HepG2 (cell line): ENCODE data around the gene WIPF3. TPM values are rescaled to one million over a fixed set of nuclear protein-coding genes. Genes with fewer than 3 reads are reported as not detected.

Experiments used
- ATAC-seq: fragments of 200-7000 bp; cut with Tn5 transposase; 3 replicates; pipeline ENCODE4 v1.9.1; 2020; ENCODE audit warnings: mild to moderate bottlenecking, moderate library complexity
- BruUV-seq: library from RNA; stranded (reverse); fragments of 400-500 nt; replicated peaks from 2 replicates; lab custom pipeline; 2021; lab: Mats Ljungman, UMichigan
- CTCF ChIA-PET: fragments of 300-600 bp; formaldehyde crosslinking; extraction: SDS; loops from one replicate; lab custom pipeline; 2021; ENCODE audit warnings: low total read pairs, inconsistent platforms, low intra/inter-chr PET ratio; lab: Yijun Ruan, JAX
- POLR2A ChIA-PET: fragments of 350-600 bp; sonication (Branson Sonifier 250); formaldehyde crosslinking; loops from one replicate; lab custom pipeline; 2020; ENCODE audit warnings: antibody characterized with exemption, inconsistent platforms; lab: Yijun Ruan, JAX
- DNase-seq: peaks from one replicate; pipeline ENCODE4 v3.0.0-alpha.2; 2015; ENCODE audit warnings: low spot score
- FAIRE-seq: peaks from 3 replicates; lab custom pipeline; 2011; peaks lifted over from hg19 to GRCh38; lab: Jason Lieb, UNC
- H2AFZ ChIP-seq: one replicate; pipeline ENCODE4 v1.6.1; 2011; ENCODE audit warnings: low read length, inconsistent platforms
- H3K27ac ChIP-seq: fragments of 300-600 bp; 3 replicates; pipeline ENCODE4 v1.8.0; 2011; ENCODE audit warnings: mixed run types, mild to moderate bottlenecking, mixed read lengths, low read length, inconsistent platforms; ENCODE audit not compliant: insufficient read depth; ENCODE audit errors: extremely low read length
- H3K27me3 ChIP-seq, 2 experiments: fragments of 200-600 bp in 1 of 2; 2 replicates in 1 of 2; 3 replicates in 1 of 2; pipeline versions ENCODE4 v1.6.0 to v1.8.0; 2011; ENCODE audit warnings: low read length in 2 of 2, mild to moderate bottlenecking in 2 of 2, moderate library complexity in 2 of 2, inconsistent platforms in 1 of 2; ENCODE audit not compliant: insufficient read depth in 2 of 2, control insufficient read depth in 1 of 2
- H3K36me3 ChIP-seq, 2 experiments: fragments of 200-600 bp in 1 of 2; replicated peaks in 1 of 2; 2 replicates in 1 of 2; 3 replicates in 1 of 2; pipeline versions ENCODE4 v1.5.1 to v1.8.0; 2011; ENCODE audit warnings: low read length in 2 of 2, inconsistent platforms in 1 of 2; ENCODE audit not compliant: insufficient read depth in 2 of 2, control insufficient read depth in 1 of 2
- H3K4me1 ChIP-seq: 2 replicates; pipeline ENCODE4 v1.5.1; 2012; ENCODE audit warnings: low read length, inconsistent platforms; ENCODE audit not compliant: insufficient read depth
- H3K4me2 ChIP-seq: 2 replicates; pipeline ENCODE4 v1.6.0; 2011; ENCODE audit warnings: low read depth, low read length, inconsistent platforms
- H3K4me3 ChIP-seq, 3 experiments: fragments of 200-600 bp in 1 of 3; sonication (generic), shearing (Covaris generic) in 1 of 3; replicated peaks in 1 of 3; 2 replicates each; pipeline ENCODE4 v1.5.1; 2011 to 2016; ENCODE audit warnings: low read length in 3 of 3, inconsistent platforms in 2 of 3, low read depth in 2 of 3, mild to moderate bottlenecking in 2 of 3, control low read depth in 1 of 3, mixed read lengths in 1 of 3; ENCODE audit not compliant: insufficient read depth in 1 of 3
- H3K79me2 ChIP-seq: one replicate; pipeline ENCODE4 v1.6.1; 2011; ENCODE audit warnings: low read length, inconsistent platforms; ENCODE audit not compliant: insufficient read depth
- H3K9ac ChIP-seq: 2 replicates; pipeline ENCODE4 v1.6.0; 2011; ENCODE audit warnings: mild to moderate bottlenecking, low read depth, low read length, inconsistent platforms; ENCODE audit not compliant: insufficient read depth
- H3K9me3 ChIP-seq: 2 replicates; pipeline ENCODE4 v1.5.1; 2012; ENCODE audit warnings: mild to moderate bottlenecking, low read length
- H4K20me1 ChIP-seq: 2 replicates; pipeline ENCODE4 v1.6.0; 2011; ENCODE audit warnings: inconsistent platforms, mild to moderate bottlenecking, low read length, moderate library complexity; ENCODE audit not compliant: insufficient read depth
- MNT ChIP-seq: fragments of 450-650 bp; IDR thresholded peaks from 2 replicates; pipeline ENCODE4 v1.6.1; 2016
- NFE2L2 ChIP-seq: fragments of 150-350 bp; IDR thresholded peaks from 2 replicates; pipeline ENCODE4 v1.6.1; 2014; ENCODE audit warnings: low read length
- NFKB2 ChIP-seq: sonication (generic); formaldehyde crosslinking; IDR thresholded peaks from 2 replicates; pipeline ENCODE4 v1.4.0; 2020; ENCODE audit warnings: missing genetic modification reagents, borderline replicate concordance
- NFKBIZ ChIP-seq: IDR thresholded peaks from 2 replicates; pipeline ENCODE4 v1.6.1; 2018; ENCODE audit warnings: missing genetic modification reagents, missing compliant biosample characterization
- NKX3-1 ChIP-seq: sonication (generic); formaldehyde crosslinking; IDR thresholded peaks from 2 replicates; pipeline ENCODE4 v1.5.0; 2020; ENCODE audit warnings: missing genetic modification reagents
- PAX8 ChIP-seq: sonication (generic); formaldehyde crosslinking; IDR thresholded peaks from 2 replicates; pipeline ENCODE4 v1.8.0; 2022; ENCODE audit warnings: mild to moderate bottlenecking, missing genetic modification reagents, borderline replicate concordance
- POLR2AphosphoS2 ChIP-seq: IDR thresholded peaks from 2 replicates; pipeline ENCODE4 v1.6.1; 2011; ENCODE audit warnings: low read depth, low read length, improper control_type of control experiment
- RNF219 ChIP-seq: sonication (generic); formaldehyde crosslinking; IDR thresholded peaks from 2 replicates; pipeline ENCODE4 v1.5.0; 2020; ENCODE audit warnings: mild to moderate bottlenecking, missing genetic modification reagents
- SAP130 ChIP-seq: IDR thresholded peaks from 2 replicates; pipeline ENCODE4 v1.6.1; 2016; ENCODE audit warnings: low read depth
- SMAD9 ChIP-seq: sonication (generic); formaldehyde crosslinking; IDR thresholded peaks from 2 replicates; pipeline ENCODE4 v1.5.1; 2020; ENCODE audit warnings: mild to moderate bottlenecking, missing genetic modification reagents
- STAG1 ChIP-seq: sonication (generic); formaldehyde crosslinking; IDR thresholded peaks from 2 replicates; pipeline ENCODE4 v1.4.0; 2020; ENCODE audit warnings: missing genetic modification reagents
- U2AF1 ChIP-seq: fragments of 200-400 bp; formaldehyde crosslinking; optimal IDR thresholded peaks from 2 replicates; pipeline ENCODE3; 2017; ENCODE audit warnings: mild to moderate bottlenecking, low read depth, low read length
- ZBTB3 ChIP-seq: sonication (generic); formaldehyde crosslinking; IDR thresholded peaks from 2 replicates; pipeline ENCODE4 v1.4.0; 2020; ENCODE audit warnings: low read depth, mild to moderate bottlenecking, moderate library complexity, missing genetic modification reagents, borderline replicate concordance
- ZBTB37 ChIP-seq: sonication (generic); formaldehyde crosslinking; IDR thresholded peaks from 2 replicates; pipeline ENCODE4 v1.4.0; 2020; ENCODE audit warnings: mild to moderate bottlenecking, missing genetic modification reagents
- ZMAT5 ChIP-seq: sonication (generic); formaldehyde crosslinking; IDR thresholded peaks from 2 replicates; pipeline ENCODE4 v1.5.0; 2020; ENCODE audit warnings: mild to moderate bottlenecking, low read depth, missing genetic modification reagents, borderline replicate concordance
- ZNF546 ChIP-seq: sonication (generic); formaldehyde crosslinking; conservative IDR thresholded peaks from 2 replicates; pipeline ENCODE4 v1.8.1; 2023; ENCODE audit warnings: mild to moderate bottlenecking, missing genetic modification reagents
- ZNF746 ChIP-seq: sonication (generic); formaldehyde crosslinking; IDR thresholded peaks from 2 replicates; pipeline ENCODE4 v1.8.0; 2022; ENCODE audit warnings: mild to moderate bottlenecking, missing genetic modification reagents
- ZNF788 ChIP-seq: sonication (generic); formaldehyde crosslinking; IDR thresholded peaks from 2 replicates; pipeline ENCODE4 v1.5.0; 2020; ENCODE audit warnings: mild to moderate bottlenecking, missing genetic modification reagents, borderline replicate concordance
- WGBS: methylation state at CpG from one replicate; pipeline ENCODE4 v1.1.6; 2017; ENCODE audit warnings: low lambda C conversion rate; 5-methylcytosine and 5-hydroxymethylcytosine counted together
- in situ Hi-C: cut with HindIII; loops from 2 replicates; pipeline ENCODE4 v1.10.0; 2017; ENCODE audit warnings: low pct_unique_long_range_greater_than_20kb; ENCODE audit not compliant: extremely low pct_ligation_motif_present
- intact Hi-C: fragments of 100-400 bp; cut with micrococcal nuclease; formaldehyde crosslinking; loops from one replicate; pipeline ENCODE4 v1.10.0; 2022; ENCODE audit not compliant: unreplicated experiment
- polyA plus RNA-seq, 8 experiments: library from polyadenylated mRNA; depleted of rRNA in 3 of 8; stranded (reverse) in 7 of 8; unstranded in 1 of 8; fragments of >200 nt; fragmentation: Illumina TruSeq in 4 of 8; extraction: Trizol in 4 of 8; gene quantifications; 2 replicates each; pipeline versions ENCODE4 v1.2.1 to v1.2.3, GENCODE V29; 2011 to 2016; ENCODE audit warnings: low read depth in 4 of 8, missing spikeins in 1 of 8, mixed read lengths in 1 of 8; ENCODE audit not compliant: insufficient read depth in 1 of 8
- total RNA-seq, 5 experiments: library from RNA; depleted of rRNA; stranded (reverse); fragments of >200 nt; fragmentation: Illumina TruSeq; extraction: Trizol; gene quantifications; 2 replicates each; pipeline ENCODE4 v1.2.3, GENCODE V29; 2016; ENCODE audit warnings: low read depth in 1 of 5

The WIPF3 gene
- total and polyA plus RNA-seq, 2 of the 13 experiments (the other 11 are each of a cell fraction or from before 2014, with no cell fraction given): 0.03 TPM; not detected in 1

GRCh38 chr7:29844559-29844958 lies 38.3 kb downstream of the WIPF3 start (continued):
- TF ChIP-seq ZNF788 (CRISPR knock-in tag) (no peak), ZMAT5 (CRISPR knock-in tag) (no peak), ZNF546 (CRISPR knock-in tag) (no peak), STAG1 (no peak)

- BruUV-seq: no TSS peak
- FAIRE-seq: no peak
- no peak for TF ChIP-seq SAP130 (CRISPR knock-in tag)
- TF ChIP-seq RNF219 (CRISPR knock-in tag): no peak
- TF ChIP-seq U2AF1: no peak
- TF ChIP-seq NFKBIZ (CRISPR knock-in tag): no peak
- TF ChIP-seq PAX8 (CRISPR knock-in tag): no peak
- TF ChIP-seq ZNF746 (CRISPR knock-in tag): no peak
- TF ChIP-seq NFE2L2: no peak
- no peak for TF ChIP-seq ZNF546 (CRISPR knock-in tag)
- TF ChIP-seq ZBTB37 (CRISPR knock-in tag): no peak
- TF ChIP-seq MNT: no peak
- no peak for TF ChIP-seq SMAD9 (CRISPR knock-in tag)
- no peak for TF ChIP-seq POLR2AphosphoS2
- TF ChIP-seq ZBTB3 (CRISPR knock-in tag): no peak
- no peak for TF ChIP-seq NFKB2 (CRISPR knock-in tag)
- TF ChIP-seq NKX3-1 (CRISPR knock-in tag): no peak
- Histone ChIP-seq H3K27ac (no peak overlapping the region), H3K9me3 (no peaks in the 10 kb centered on the region), H2AFZ (no peak overlapping the region), H3K27me3 (peaks cover 1 to 58% of the 10 kb centered on the region in 2 experiments; a peak in 4 of 5 replicates), H3K9ac (no peak overlapping the region), H3K4me1 (no peaks in the 10 kb centered on the region), H3K36me3 (no peaks in the 10 kb centered on the region), H4K20me1 (no peaks in the 10 kb centered on the region), H3K79me2 (no peaks in the 10 kb centered on the region), H3K4me2 (no peak overlapping the region), H3K4me3 (no peak overlapping the region)
- 41% methylated on average over 6 of the region's 6 CpGs for WGBS
- intact Hi-C loops: no loop called here
- CTCF ChIA-PET: no interaction called here
- no peak for ATAC-seq
- POLR2A ChIA-PET: no interaction called here
- in situ Hi-C loops: no loop called here
- DNase-seq: no peak
Observed at GRCh38 chr7:29847496-29847895, 41.2 kb downstream of the WIPF3 start.
